Heart right ventricle (tissue), 16 donors: ENCODE results near the gene AKR1D1. TPM values are rescaled to one million over a fixed set of nuclear protein-coding genes. Genes with fewer than 3 reads are reported as not detected.

Experiments
- ATAC-seq, 8 donors: fragments of 200-7000 bp; cut with Tn5 transposase; one replicate each; pipeline ENCODE4 v1.9.1; 2020; ENCODE audit warnings: mild to moderate bottlenecking in 8 of 8, moderate library complexity in 8 of 8, moderate number of reproducible peaks in 1 of 8
- DNase-seq, 2 donors: peaks; one replicate each; pipeline ENCODE4 v3.0.0-alpha.2; 2020
- H3K27ac ChIP-seq, 10 donors: fragments of 200-600 bp; sonication (generic) in 2 of 10; one replicate each; pipeline versions ENCODE4 v1.5.0 to v1.8.0; 2020 to 2022; ENCODE audit warnings: mild to moderate bottlenecking in 3 of 10
- H3K27me3 ChIP-seq, 7 donors: fragments of 200-600 bp; one replicate each; pipeline ENCODE4 v1.8.0; 2021 to 2022; ENCODE audit warnings: mild to moderate bottlenecking in 2 of 7
- H3K36me3 ChIP-seq, 9 donors: fragments of 200-600 bp; sonication (generic) in 1 of 9; one replicate each; pipeline versions ENCODE4 v1.5.0 to v1.8.0; 2020 to 2022; ENCODE audit warnings: mild to moderate bottlenecking in 2 of 9
- H3K4me1 ChIP-seq, 9 donors: fragments of 200-600 bp; sonication (generic) in 1 of 9; one replicate each; pipeline versions ENCODE4 v1.5.0 to v1.8.0; 2020 to 2022; ENCODE audit warnings: mild to moderate bottlenecking in 4 of 9
- H3K4me3 ChIP-seq, 10 donors: fragments of 200-600 bp; sonication (generic) in 2 of 10; one replicate each; pipeline versions ENCODE4 v1.5.0 to v1.8.0; 2020 to 2022; ENCODE audit warnings: mild to moderate bottlenecking in 7 of 10, moderate library complexity in 2 of 10
- H3K9me3 ChIP-seq, 11 donors: fragments of 200-600 bp in 10 of 11; sonication (generic) in 2 of 11; one replicate each; pipeline versions ENCODE4 v1.5.0 to v1.8.0; 2013 to 2022; ENCODE audit warnings: mild to moderate bottlenecking in 2 of 11, control low read depth in 1 of 11, moderate library complexity in 1 of 11
- CTCF ChIP-seq, 9 donors: fragments of 200-600 bp; sonication (generic) in 2 of 9; IDR thresholded peaks; one replicate each; pipeline versions ENCODE4 v1.5.0 to v1.8.0; 2021 to 2022; ENCODE audit warnings: antibody characterized with exemption in 9 of 9, mild to moderate bottlenecking in 5 of 9, moderate library complexity in 1 of 9
- WGBS, 2 donors: extraction: QIAGEN DNeasy Blood & Tissue Kit; methylation state at CpG; one replicate each; pipeline ENCODE4 v1.1.7; 2013; ENCODE audit warnings: inconsistent platforms in 1 of 2; 5-methylcytosine and 5-hydroxymethylcytosine counted together
- intact Hi-C, 10 donors: fragments of 100-400 bp; cut with DNase I; formaldehyde crosslinking; loops; one replicate each; pipeline versions ENCODE4 v1.11.1 to v1.14.2; 2022
- polyA plus RNA-seq, 2 donors: library from polyadenylated mRNA; stranded (reverse); fragments of 200-250 nt; gene quantifications; one replicate each; pipeline ENCODE4 v1.2.3, GENCODE V29; 2013
- total RNA-seq, 10 donors: library from RNA; stranded (reverse); fragmentation: NEBNext Ultra II Directional in 3 of 10; extraction: Animal tissue kit (Norgen Biotek cat#: 25700) in 3 of 10; gene quantifications; one replicate each; pipeline versions ENCODE4 v1.2.1 to v1.2.4, GENCODE V29; 2021 to 2023
- donor health status: Arrhythmogenic right ventricular cardiomyopathy.
- donor health status: ischemic (EF 13 %, LVEDD 7.1; RV severe dilation, severe dysfunction).
- donor health status: healthy with polysubstance abuse.
- donor health status: DM: no; HTN: yes; CAD: no.
- donor health status: DM: no; HTN: no; CAD: no.
- donor health status: ischemic (EF 25% LVEDD 6.9; RV normal size, moderate dysfunction).
- donor health status: ischemic (EF 25% LVEDD 5.7; RV mildly dilated, moderate dysfunction).
- donor health status: healthy.
- donor health status: DM: yes; HTN: yes; CAD: no.
- donor health status: Ischemic cardiomyopathy.
- donor health status: ischemic (EF 35%, LVEDD 5.7; RV mildly dilated, moderate dysfunction).
- donor health status: nonischemic (EF 11% LVEDD 7.7; RV severe dilation, severe dysfunction).
- donor health status: DM: yes; HTN: yes; CAD: no.
- donor health status: PGD.
- donor health status: ischemic (EF 29% LVEDD 5.4; RV normal size, mild dysfunction).
- donor health status: nonischemic (EF 23%, LVEDD 6.1; RV moderate dilation, normal function).

The AKR1D1 gene
- total and polyA plus RNA-seq, 12 donors, result not detected

- no peak overlapping the region for H3K4me3 ChIP-seq
- intact Hi-C loops, result no loop called here
- ATAC-seq (no peak), DNase-seq (no peak)
- no peak overlapping the region for H3K27ac ChIP-seq
- peaks cover 0 to 6% (median 0%) of the 10 kb centered on the region in 11 donors for H3K9me3 ChIP-seq
- no peak for TF ChIP-seq CTCF (IDR thresholded peaks at IDR 0.05)
- WGBS, 2 donors, result 95 to 100% methylated on average over 1 of the region's 1 CpG
- H3K27me3 ChIP-seq, result no peaks in the 10 kb centered on the region
- H3K36me3 ChIP-seq, result no peaks in the 10 kb centered on the region
- H3K4me1 ChIP-seq, result no peaks in the 10 kb centered on the region
These were observed 2.9 kb downstream of the AKR1D1 start for GRCh38 chr7:138079137-138079536.

- no peaks in the 10 kb centered on the region for H3K4me1 ChIP-seq
- H3K4me3 ChIP-seq, result no peak overlapping the region
- ATAC-seq, result no peak
- no peaks in the 10 kb centered on the region for H3K9me3 ChIP-seq
- no peaks in the 10 kb centered on the region for H3K27me3 ChIP-seq
- 82 to 85% methylated on average over 4 of the region's 4 CpGs for WGBS, 2 donors
- intact Hi-C loops, result no loop called here
- H3K27ac ChIP-seq, result no peak overlapping the region
- H3K36me3 ChIP-seq, result no peaks in the 10 kb centered on the region
- TF ChIP-seq CTCF (IDR thresholded peaks at IDR 0.05), result no peak
- DNase-seq, result no peak
These were observed 5.6 kb downstream of the AKR1D1 start for GRCh38 chr7:138081868-138082267.

GRCh38 chr7:138083859-138084258 lies 7.6 kb downstream of the AKR1D1 start:
- Histone ChIP-seq H3K27me3 (no peaks in the 10 kb centered on the region), H3K9me3 (no peaks in the 10 kb centered on the region), H3K36me3 (no peaks in the 10 kb centered on the region), H3K4me3 (no peak overlapping the region), H3K4me1 (no peaks in the 10 kb centered on the region), H3K27ac (no peak overlapping the region)
- ATAC-seq (no peak), DNase-seq (no peak)
- no peak for TF ChIP-seq CTCF (IDR thresholded peaks at IDR 0.05)
- WGBS, 2 donors, result 49 to 70% methylated on average over 3 of the region's 3 CpGs
- intact Hi-C loops, result no loop called here

GRCh38 chr7:138086563-138087270 lies 10.5 kb downstream of the AKR1D1 start:
- 85 to 88% methylated on average over 5 of the region's 5 CpGs for WGBS, 2 donors
- Histone ChIP-seq H3K36me3 (no peaks in the 10 kb centered on the region), H3K9me3 (no peaks in the 10 kb centered on the region), H3K4me3 (no peak overlapping the region), H3K27ac (no peak overlapping the region), H3K27me3 (no peaks in the 10 kb centered on the region), H3K4me1 (no peaks in the 10 kb centered on the region)
- intact Hi-C loops, result no loop called here
- no peak for DNase-seq
- no peak for TF ChIP-seq CTCF (IDR thresholded peaks at IDR 0.05)
- no peak for ATAC-seq
